Ovary (tissue), 3 donors: ENCODE data around the gene MUC12.
"Not testable (repeated sequence)": the region's sequence is repeated elsewhere in the genome, so short reads cannot be mapped to it uniquely, and the experiment has no call there.

Experiments
- CTCF ChIP-seq, 3 donors: fragments of 450-650 bp in 2 of 3; fragments of 200-600 bp in 1 of 3; IDR thresholded peaks; one replicate each; pipeline versions ENCODE4 v1.5.1 to v1.8.0; 2016 to 2022; ENCODE audit warnings: antibody characterized with exemption in 3 of 3, mild to moderate bottlenecking in 1 of 3
- EP300 ChIP-seq: sonication (generic); formaldehyde crosslinking; IDR thresholded peaks from one replicate; pipeline ENCODE4 v1.6.1; 2017; ENCODE audit warnings: antibody characterized with exemption
- POLR2A ChIP-seq: fragments of 450-650 bp; IDR thresholded peaks from one replicate; pipeline ENCODE4 v1.6.1; 2017; ENCODE audit warnings: antibody characterized with exemption, mild to moderate bottlenecking, moderate library complexity
- donor health status: DM: no; HTN: no; CAD: no.

GRCh38 chr7:100985033-100985797, 15.8 kb downstream of the MUC12 start:
- TF ChIP-seq EP300; CTCF (IDR thresholded peaks at IDR 0.05); POLR2A: not testable (repeated sequence)
